HFFc6 (cell line): ENCODE data around the gene LMTK2. TPM values are rescaled to one million over a fixed set of nuclear protein-coding genes. Genes with fewer than 3 reads are reported as not detected.

Source experiments
- DNase-seq: peaks from one replicate; pipeline ENCODE4 v3.0.0-alpha.2; 2018
- H3K27ac Mint-ChIP-seq: 2 replicates; pipeline ENCODE4 v1.8.0; 2020; ENCODE audit warnings: mild to moderate bottlenecking, mixed read lengths
- H3K27me3 Mint-ChIP-seq: 2 replicates; pipeline ENCODE4 v1.8.0; 2021; ENCODE audit warnings: mild to moderate bottlenecking, moderate library complexity, mixed read lengths; ENCODE audit not compliant: insufficient read depth
- H3K36me3 Mint-ChIP-seq: 2 replicates; pipeline ENCODE4 v1.8.0; 2021; ENCODE audit warnings: low read depth, mixed read lengths
- H3K4me1 Mint-ChIP-seq: 2 replicates; pipeline ENCODE4 v1.8.0; 2020; ENCODE audit warnings: low read depth, mixed read lengths
- H3K4me3 Mint-ChIP-seq: 2 replicates; pipeline ENCODE4 v1.8.0; 2020; ENCODE audit warnings: mild to moderate bottlenecking, moderate library complexity, mixed read lengths
- H3K9me3 Mint-ChIP-seq: 2 replicates; pipeline ENCODE4 v1.8.0; 2020; ENCODE audit warnings: mild to moderate bottlenecking, mixed read lengths
- CTCF ChIP-seq: fragments of 200-600 bp; sonication (generic); IDR thresholded peaks from 2 replicates; pipeline ENCODE4 v1.5.0; 2021; ENCODE audit warnings: antibody characterized with exemption, mild to moderate bottlenecking
- total RNA-seq, 6 experiments: library from RNA; stranded (reverse); fragmentation: NEBNext Ultra II Directional; extraction: Animal tissue kit (Norgen Biotek cat#: 25700); gene quantifications; 2 replicates in 1 of 6; 3 replicates in 5 of 6; pipeline ENCODE4 v1.2.3, GENCODE V29; 2021

Gene LMTK2
- total RNA-seq, 6 experiments from 2014 or later: 9.2 to 13.5 (median 10.0) TPM

- no peak overlapping the region for H3K27ac Mint-ChIP-seq
- H3K4me3 Mint-ChIP-seq: no peak overlapping the region
- no peak for TF ChIP-seq CTCF
- peaks cover 20% of the 10 kb centered on the region for H3K4me1 Mint-ChIP-seq
- H3K36me3 Mint-ChIP-seq: no peaks in the 10 kb centered on the region
- no peaks in the 10 kb centered on the region for H3K9me3 Mint-ChIP-seq
- no peak for DNase-seq
- H3K27me3 Mint-ChIP-seq: no peaks in the 10 kb centered on the region
These were observed 92.5 kb downstream of the LMTK2 start for GRCh38 chr7:98199131-98199530.

GRCh38 chr7:98200364-98200763, 93.7 kb downstream of the LMTK2 start:
- no peak overlapping the region for H3K4me3 Mint-ChIP-seq
- peaks cover 9% of the 10 kb centered on the region for H3K4me1 Mint-ChIP-seq
- DNase-seq: no peak
- H3K27me3 Mint-ChIP-seq: no peaks in the 10 kb centered on the region
- no peak overlapping the region for H3K27ac Mint-ChIP-seq
- no peaks in the 10 kb centered on the region for H3K36me3 Mint-ChIP-seq
- H3K9me3 Mint-ChIP-seq: no peaks in the 10 kb centered on the region
- no peak for TF ChIP-seq CTCF

GRCh38 chr7:98202367-98203195, 95.9 kb downstream of the LMTK2 start:
- Mint-ChIP-seq H3K4me1 (peaks cover 9% of the 10 kb centered on the region), H3K36me3 (peaks cover 5% of the 10 kb centered on the region), H3K4me3 (no peak overlapping the region), H3K27me3 (no peaks in the 10 kb centered on the region), H3K9me3 (no peaks in the 10 kb centered on the region), H3K27ac (no peak overlapping the region)
- TF ChIP-seq CTCF: no peak
- DNase-seq: no peak

- no peaks in the 10 kb centered on the region for H3K27me3 Mint-ChIP-seq
- H3K27ac Mint-ChIP-seq: no peak overlapping the region
- no peak for TF ChIP-seq CTCF
- peaks cover 9% of the 10 kb centered on the region for H3K4me1 Mint-ChIP-seq
- H3K9me3 Mint-ChIP-seq: no peaks in the 10 kb centered on the region
- no peak for DNase-seq
- no peak overlapping the region for H3K4me3 Mint-ChIP-seq
- H3K36me3 Mint-ChIP-seq: peaks cover 5% of the 10 kb centered on the region
These were observed 96.8 kb downstream of the LMTK2 start for GRCh38 chr7:98203261-98203963.

- TF ChIP-seq CTCF: no peak
- H3K27me3 Mint-ChIP-seq: no peaks in the 10 kb centered on the region
- peaks cover 5% of the 10 kb centered on the region for H3K4me1 Mint-ChIP-seq
- no peak overlapping the region for H3K27ac Mint-ChIP-seq
- H3K9me3 Mint-ChIP-seq: no peaks in the 10 kb centered on the region
- no peak for DNase-seq
- no peak overlapping the region for H3K4me3 Mint-ChIP-seq
- H3K36me3 Mint-ChIP-seq: peaks cover 5% of the 10 kb centered on the region
These were observed 97.4 kb downstream of the LMTK2 start for GRCh38 chr7:98203964-98204605.
